ENCODE data around the gene MDH1B. TPM values are rescaled to one million over a fixed set of nuclear protein-coding genes. Genes with fewer than 3 reads are reported as not detected.

The MDH1B gene
- polyA plus RNA-seq, 1 of the 3 experiments (the other 2 are of a cell fraction): 1.7 TPM

GRCh38 chr2:206797376-206797775 lies 32.2 kb upstream of the MDH1B start:
- Histone ChIP-seq H3K9me2 (no peaks in the 10 kb centered on the region), H3K27ac (ENCODE audit: low read depth in 2 of 2, low read length in 1 of 2) (no peak overlapping the region), H3K36me3 (replicated peaks in 1 of 2; ENCODE audit: control insufficient read depth in 1 of 2, insufficient read depth in 2 of 2, low read length in 1 of 2) (peaks cover 10 to 18% of the 10 kb centered on the region in 2 experiments), H3F3A (replicated peaks; ENCODE audit: insufficient read depth) (no peaks in the 10 kb centered on the region), H3K9ac (no peak overlapping the region), H4K20me1 (ENCODE audit: insufficient read depth) (no peaks in the 10 kb centered on the region), H3K4me1 (ENCODE audit: control insufficient read depth in 1 of 2, insufficient read depth in 2 of 2, low read depth in 1 of 2, low read length in 1 of 2) (peaks cover 0 to 17% of the 10 kb centered on the region in 2 experiments; a peak in 1 of 4 replicates), H3K9me3 (no peaks in the 10 kb centered on the region), H2AFZ (ENCODE audit: low read depth) (no peak overlapping the region), H3K4me2 (no peak overlapping the region), H3K79me2 (ENCODE audit: insufficient read depth) (no peaks in the 10 kb centered on the region), H3K27me3 (ENCODE audit: insufficient read depth) (no peaks in the 10 kb centered on the region), H3K4me3 (ENCODE audit: low read depth in 2 of 2, low read length in 1 of 2) (no peak overlapping the region)
- DNase-seq: no peak
- no peak for TF ChIP-seq RFX5 (IDR thresholded peaks at IDR 0.05; ENCODE audit: low read length)
- no peak for TF ChIP-seq CHD2 (IDR thresholded peaks at IDR 0.05; ENCODE audit: low read length, partially characterized antibody)
- no peak for TF ChIP-seq RCOR1 (IDR thresholded peaks at IDR 0.05; ENCODE audit: low read length)
- no peak for TF ChIP-seq EZH2phosphoT487 (IDR thresholded peaks at IDR 0.05; ENCODE audit: borderline replicate concordance, low read depth)
- TF ChIP-seq IRF3 (IDR thresholded peaks at IDR 0.05; ENCODE audit: low read depth, low read length): no peak
- no peak for TF ChIP-seq TCF12 (IDR thresholded peaks at IDR 0.05)
- TF ChIP-seq SMC3 (IDR thresholded peaks at IDR 0.05; ENCODE audit: low read depth, low read length): no peak
- TF ChIP-seq RXRA (IDR thresholded peaks at IDR 0.05; ENCODE audit: borderline replicate concordance, low read depth): no peak
- TF ChIP-seq ZBTB33 (IDR thresholded peaks at IDR 0.05; ENCODE audit: borderline replicate concordance, low read depth): no peak
- TF ChIP-seq YY1 (IDR thresholded peaks at IDR 0.05; ENCODE audit: low read depth): no peak
- no peak for TF ChIP-seq TEAD4 (IDR thresholded peaks at IDR 0.05; ENCODE audit: borderline replicate concordance, insufficient read depth)
- TF ChIP-seq FOXM1 (IDR thresholded peaks at IDR 0.05; ENCODE audit: low read depth): no peak
- TF ChIP-seq NFIC (IDR thresholded peaks at IDR 0.05; ENCODE audit: borderline replicate concordance): no peak
- TF ChIP-seq USF2 (IDR thresholded peaks at IDR 0.05; ENCODE audit: borderline replicate concordance, low read depth, low read length): no peak
- TF ChIP-seq FOSL2 (IDR thresholded peaks at IDR 0.05; ENCODE audit: borderline replicate concordance, low read depth): no peak
- no peak for TF ChIP-seq SIN3A (IDR thresholded peaks at IDR 0.05; ENCODE audit: borderline replicate concordance, low read depth, low read length)
- no peak for TF ChIP-seq ELF1 (IDR thresholded peaks at IDR 0.05)
- WGBS (ENCODE audit: low lambda C conversion rate): 93% methylated on average over 4 of the region's 4 CpGs
- ChIA-PET CTCF (interaction anchor here (0.9 to 11.5 kb wide), 7 partner anchors 9 to 949 kb away, joined by 3 to 111 read pairs (median 5); no protein-coding TSS in a partner anchor), POLR2A (no interaction called here)
